Natural killer cell treated with Interleukin-12 subunit alpha and Interleukin-12 subunit beta and Interleukin-15 and Interleukin-18, amount 100 ng/mL, for 72 hours (primary cell): ENCODE data around the gene THOP1. TPM values are rescaled to one million over a fixed set of nuclear protein-coding genes. Genes with fewer than 3 reads are reported as not detected.

Experiments used
- ATAC-seq, 2 donors: fragments of 150-1000 bp; cut with Tn5 transposase in 1 of 2; sonication (Bioruptor Pico), chemical (Tn5 transposase) in 1 of 2; 2 replicates each; pipeline ENCODE4 v1.10.0; 2021
- DNase-seq: peaks from one replicate; pipeline ENCODE4 v3.0.0; 2022; ENCODE audit warnings: low spot score
- H3K27ac Mint-ChIP-seq, 2 donors: 1 replicate in 1 of 2; 2 replicates in 1 of 2; pipeline ENCODE4 v1.8.0; 2022; ENCODE audit warnings: mixed read lengths in 2 of 2, mild to moderate bottlenecking in 1 of 2, moderate library complexity in 1 of 2
- H3K27me3 Mint-ChIP-seq, 2 donors: 1 replicate in 1 of 2; 2 replicates in 1 of 2; pipeline ENCODE4 v1.8.0; 2022; ENCODE audit warnings: mixed read lengths in 2 of 2
- H3K36me3 Mint-ChIP-seq: one replicate; pipeline ENCODE4 v1.8.0; 2022; ENCODE audit warnings: mixed read lengths
- H3K4me1 Mint-ChIP-seq, 2 donors: 1 replicate in 1 of 2; 2 replicates in 1 of 2; pipeline ENCODE4 v1.8.0; 2022; ENCODE audit warnings: low read depth in 2 of 2, mixed read lengths in 2 of 2, mild to moderate bottlenecking in 1 of 2
- H3K4me3 Mint-ChIP-seq: one replicate; pipeline ENCODE4 v1.8.0; 2022; ENCODE audit warnings: mixed read lengths
- H3K9me3 Mint-ChIP-seq: 2 replicates; pipeline ENCODE4 v1.8.0; 2022; ENCODE audit warnings: mixed read lengths
- total RNA-seq, 2 donors: library from RNA; stranded (reverse); gene quantifications; one replicate each; pipeline ENCODE4 v1.2.3, GENCODE V29; 2022

THOP1 gene
- total RNA-seq, 2 donors from 2014 or later: 105 to 224 TPM

GRCh38 chr19:2756921-2757881 lies 28.1 kb upstream of the THOP1 start:
- Mint-ChIP-seq H3K9me3 (no peaks in the 10 kb centered on the region), H3K36me3 (peaks cover 4% of the 10 kb centered on the region), H3K4me3 (no peak overlapping the region), H3K27me3 (no peaks in the 10 kb centered on the region), H3K27ac (no peak overlapping the region), H3K4me1 (no peaks in the 10 kb centered on the region)
- no peak for ATAC-seq
- no peak for DNase-seq

- Mint-ChIP-seq H3K4me1 (no peaks in the 10 kb centered on the region), H3K27me3 (no peaks in the 10 kb centered on the region), H3K9me3 (no peaks in the 10 kb centered on the region), H3K36me3 (peaks cover 4% of the 10 kb centered on the region), H3K4me3 (no peak overlapping the region), H3K27ac (no peak overlapping the region)
- no peak for ATAC-seq
- DNase-seq: no peak
Observed at GRCh38 chr19:2758601-2759313, 26.5 kb upstream of the THOP1 start.

- H3K4me1 Mint-ChIP-seq: no peaks in the 10 kb centered on the region
- H3K4me3 Mint-ChIP-seq: no peak overlapping the region
- H3K27me3 Mint-ChIP-seq: no peaks in the 10 kb centered on the region
- no peak for ATAC-seq
- peaks cover 4% of the 10 kb centered on the region for H3K36me3 Mint-ChIP-seq
- no peaks in the 10 kb centered on the region for H3K9me3 Mint-ChIP-seq
- no peak overlapping the region for H3K27ac Mint-ChIP-seq
- no peak for DNase-seq
Observed at GRCh38 chr19:2759362-2759761, 25.9 kb upstream of the THOP1 start.

GRCh38 chr19:2759965-2760364 lies 25.3 kb upstream of the THOP1 start:
- no peaks in the 10 kb centered on the region for H3K27me3 Mint-ChIP-seq
- H3K4me1 Mint-ChIP-seq: no peaks in the 10 kb centered on the region
- no peak for ATAC-seq
- no peaks in the 10 kb centered on the region for H3K9me3 Mint-ChIP-seq
- peaks cover 4% of the 10 kb centered on the region for H3K36me3 Mint-ChIP-seq
- H3K27ac Mint-ChIP-seq: no peak overlapping the region
- no peak for DNase-seq
- H3K4me3 Mint-ChIP-seq: no peak overlapping the region

- Mint-ChIP-seq H3K4me1 (no peaks in the 10 kb centered on the region), H3K4me3 (no peak overlapping the region), H3K27ac (no peak overlapping the region), H3K36me3 (no peaks in the 10 kb centered on the region), H3K9me3 (no peaks in the 10 kb centered on the region), H3K27me3 (no peaks in the 10 kb centered on the region)
- DNase-seq (no peak), ATAC-seq (no peak)
Observed at GRCh38 chr19:2761309-2761677, 24.0 kb upstream of the THOP1 start.

DNA sequence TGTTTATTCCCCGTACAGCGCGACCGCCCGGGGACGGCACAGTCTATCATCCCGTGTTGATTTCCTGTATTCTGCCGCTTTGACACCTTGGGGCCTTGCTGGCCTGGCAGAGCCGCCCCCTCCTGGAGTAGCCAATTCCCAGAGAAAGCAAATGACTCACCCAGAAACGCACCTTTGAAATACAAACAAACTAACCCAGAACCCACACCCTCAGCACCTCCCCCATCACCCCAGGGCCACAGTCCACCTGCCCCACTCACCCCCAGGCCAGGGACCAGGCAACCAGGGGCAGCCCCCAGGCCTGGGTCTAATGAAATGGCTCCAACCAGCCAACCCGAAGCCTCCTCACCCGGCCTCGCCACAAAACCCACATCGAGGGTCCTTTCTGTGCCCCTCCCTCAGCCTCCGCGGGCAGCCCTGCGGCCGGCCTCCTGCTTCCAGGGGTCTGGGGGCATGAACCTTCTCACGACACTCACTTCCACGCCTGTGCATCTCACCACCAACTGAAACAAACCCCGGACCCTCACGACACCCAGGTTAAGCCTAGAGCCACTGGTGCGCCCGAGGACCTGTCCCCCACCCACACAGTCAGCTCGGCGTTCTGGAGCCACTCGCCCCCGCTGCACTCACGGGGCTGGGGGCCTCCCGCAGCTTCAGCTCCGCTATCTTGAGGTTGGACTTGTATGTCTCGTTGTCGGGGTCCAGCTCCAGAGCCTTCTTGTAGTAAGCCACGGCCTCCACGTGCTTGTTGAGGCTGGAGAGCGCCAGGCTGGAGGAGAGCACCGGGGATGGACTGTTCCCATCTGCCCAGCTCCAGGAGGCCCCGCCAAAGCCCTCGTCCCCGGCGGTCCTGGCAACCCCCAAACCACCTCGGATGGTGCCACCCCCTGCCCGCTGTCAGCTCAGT lies 23.2 kb upstream of the THOP1 start:
- no peak for ATAC-seq
- no peak for DNase-seq
- no peaks in the 10 kb centered on the region for H3K36me3 Mint-ChIP-seq
- H3K27ac Mint-ChIP-seq: no peak overlapping the region
- H3K9me3 Mint-ChIP-seq: no peaks in the 10 kb centered on the region
- no peaks in the 10 kb centered on the region for H3K27me3 Mint-ChIP-seq
- H3K4me1 Mint-ChIP-seq: no peaks in the 10 kb centered on the region
- H3K4me3 Mint-ChIP-seq: no peak overlapping the region

DNA sequence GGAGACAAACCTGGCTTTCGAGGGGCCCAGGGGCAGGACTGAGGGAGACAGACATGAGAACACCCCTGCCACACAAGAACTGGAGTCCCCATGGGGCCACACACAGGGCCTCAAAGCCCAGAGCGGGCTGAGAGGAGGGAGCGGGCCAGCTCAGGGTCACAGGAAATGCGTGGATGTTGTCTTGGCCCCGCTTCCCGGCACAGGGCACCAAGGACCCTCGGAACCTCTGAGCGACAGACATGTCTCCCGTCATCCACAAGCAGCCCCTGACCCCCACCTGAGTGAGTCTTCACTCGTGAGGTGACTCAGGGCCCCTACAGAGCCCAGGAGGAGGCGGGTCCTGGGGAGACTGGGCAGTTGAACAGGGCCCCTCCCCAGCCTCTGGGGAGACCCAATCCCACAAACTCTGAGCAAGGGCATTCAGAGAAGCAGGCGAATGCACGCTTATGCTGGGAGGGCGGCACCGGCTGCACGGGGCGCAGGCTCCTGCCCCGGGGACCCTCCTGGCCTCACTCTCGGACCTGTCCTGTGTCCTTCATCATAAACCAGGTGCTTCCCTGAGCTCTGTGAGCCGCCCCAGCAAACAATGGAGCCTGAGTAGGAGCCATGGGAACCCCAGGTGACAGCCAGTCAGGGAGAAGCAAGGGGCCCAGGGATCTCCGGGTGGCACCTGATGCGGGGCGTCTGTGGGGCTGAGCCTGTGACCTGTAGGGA lies 22.4 kb upstream of the THOP1 start:
- Mint-ChIP-seq H3K4me3 (no peak overlapping the region), H3K27me3 (no peaks in the 10 kb centered on the region), H3K36me3 (no peaks in the 10 kb centered on the region), H3K9me3 (no peaks in the 10 kb centered on the region), H3K4me1 (no peaks in the 10 kb centered on the region), H3K27ac (no peak overlapping the region)
- ATAC-seq: no peak
- DNase-seq: no peak

GRCh38 chr19:2763687-2764086 lies 21.6 kb upstream of the THOP1 start:
- no peak for ATAC-seq
- no peaks in the 10 kb centered on the region for H3K9me3 Mint-ChIP-seq
- no peak for DNase-seq
- no peaks in the 10 kb centered on the region for H3K27me3 Mint-ChIP-seq
- no peaks in the 10 kb centered on the region for H3K4me1 Mint-ChIP-seq
- H3K27ac Mint-ChIP-seq: no peak overlapping the region
- H3K4me3 Mint-ChIP-seq: no peak overlapping the region
- H3K36me3 Mint-ChIP-seq: no peaks in the 10 kb centered on the region

- H3K27me3 Mint-ChIP-seq: no peaks in the 10 kb centered on the region
- H3K36me3 Mint-ChIP-seq: no peaks in the 10 kb centered on the region
- DNase-seq (no peak), ATAC-seq (no peak)
- H3K27ac Mint-ChIP-seq: no peak overlapping the region
- no peaks in the 10 kb centered on the region for H3K9me3 Mint-ChIP-seq
- H3K4me1 Mint-ChIP-seq: no peaks in the 10 kb centered on the region
- H3K4me3 Mint-ChIP-seq: no peak overlapping the region
Observed at GRCh38 chr19:2764945-2765344, 20.4 kb upstream of the THOP1 start.

- no peak for ATAC-seq
- Mint-ChIP-seq H3K27me3 (no peaks in the 10 kb centered on the region), H3K4me3 (no peak overlapping the region), H3K4me1 (no peaks in the 10 kb centered on the region), H3K36me3 (no peaks in the 10 kb centered on the region), H3K9me3 (no peaks in the 10 kb centered on the region), H3K27ac (no peak overlapping the region)
- DNase-seq: no peak
Observed at GRCh38 chr19:2765376-2765775, 19.9 kb upstream of the THOP1 start.

DNA sequence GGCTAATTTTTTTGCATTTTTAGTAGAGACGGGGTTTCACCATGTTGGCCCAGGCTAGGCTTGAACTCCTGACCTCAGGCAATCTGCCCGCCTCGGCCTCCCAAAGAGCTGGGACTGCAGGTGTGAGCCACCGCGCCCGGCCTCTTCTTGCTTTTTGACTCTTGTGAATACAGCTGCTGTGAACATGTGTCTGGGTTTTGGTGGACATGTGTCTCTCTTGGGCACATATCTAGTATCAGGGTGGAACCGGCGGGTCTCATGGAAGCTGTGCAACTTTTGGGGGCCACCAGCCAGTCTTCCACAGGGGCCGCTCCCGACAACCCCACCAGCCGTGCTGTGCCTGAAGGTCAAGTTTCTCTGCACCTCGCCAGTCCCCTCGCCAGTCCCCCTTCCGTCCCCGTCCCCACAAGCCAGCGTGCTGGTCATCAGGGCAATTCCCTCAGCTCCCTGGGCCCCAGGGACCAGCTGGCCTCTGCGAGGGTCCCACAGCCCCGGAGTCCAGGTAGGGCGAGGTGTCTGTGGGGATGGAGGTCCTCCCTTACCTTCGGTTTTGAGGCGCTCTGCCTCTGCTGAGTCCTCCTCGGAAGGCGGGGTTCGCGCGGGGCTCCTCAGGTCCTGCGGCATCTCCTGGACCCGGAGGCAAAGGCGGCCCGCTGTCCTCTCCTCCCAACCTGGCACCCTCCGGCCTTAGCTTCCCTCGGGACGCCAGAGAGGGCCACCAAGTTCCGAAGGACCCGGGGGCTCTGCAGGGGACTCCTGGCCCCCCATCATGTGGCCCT lies 18.5 kb upstream of the THOP1 start:
- no peaks in the 10 kb centered on the region for H3K27me3 Mint-ChIP-seq
- no peaks in the 10 kb centered on the region for H3K9me3 Mint-ChIP-seq
- no peak overlapping the region for H3K4me3 Mint-ChIP-seq
- no peaks in the 10 kb centered on the region for H3K4me1 Mint-ChIP-seq
- no peak overlapping the region for H3K27ac Mint-ChIP-seq
- ATAC-seq: no peak
- no peak for DNase-seq
- no peaks in the 10 kb centered on the region for H3K36me3 Mint-ChIP-seq

DNA sequence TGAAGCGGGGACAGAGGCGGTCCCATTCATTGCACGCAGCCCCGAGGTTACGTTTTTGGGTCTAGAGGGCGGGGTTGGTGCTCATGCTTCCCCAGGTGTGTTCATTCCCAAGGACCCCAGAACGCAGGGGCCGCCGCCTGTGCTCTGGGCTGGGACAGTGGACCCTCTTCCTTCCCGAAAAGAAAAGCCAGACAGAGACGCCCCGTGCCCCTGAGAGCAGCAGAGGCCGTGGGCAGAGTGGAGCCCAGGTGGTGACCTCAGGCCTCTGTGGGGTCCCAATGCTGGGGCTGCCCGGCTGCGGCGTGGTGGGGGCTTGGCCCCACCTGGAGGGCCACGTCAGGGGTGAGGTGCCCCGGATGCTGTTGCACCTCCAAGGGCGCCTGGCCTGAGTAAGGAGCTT lies 17.6 kb upstream of the THOP1 start:
- no peaks in the 10 kb centered on the region for H3K36me3 Mint-ChIP-seq

More for the DNA sequence above, 17.6 kb upstream of the THOP1 start:
- Mint-ChIP-seq H3K27ac (no peak overlapping the region), H3K4me3 (no peak overlapping the region), H3K27me3 (no peaks in the 10 kb centered on the region), H3K4me1 (peaks cover 6 to 7% of the 10 kb centered on the region in 2 donors), H3K9me3 (no peaks in the 10 kb centered on the region)
- peak; percentile 61 for DNase-seq
- ATAC-seq: no peak
